GM21526 (cell line): ENCODE results near the gene MINDY2.
"Not testable (repeated sequence)": the region's sequence is repeated elsewhere in the genome, so short reads cannot be mapped to it uniquely, and the experiment has no call there.

Source experiments
- ATAC-seq: cut with Tn5 transposase; IDR thresholded peaks from one replicate; pipeline ENCODE4 v1.9.1; 2021; ENCODE audit warnings: moderate library complexity; ENCODE audit not compliant: unreplicated experiment, low FRiP score

Gene MINDY2

DNA sequence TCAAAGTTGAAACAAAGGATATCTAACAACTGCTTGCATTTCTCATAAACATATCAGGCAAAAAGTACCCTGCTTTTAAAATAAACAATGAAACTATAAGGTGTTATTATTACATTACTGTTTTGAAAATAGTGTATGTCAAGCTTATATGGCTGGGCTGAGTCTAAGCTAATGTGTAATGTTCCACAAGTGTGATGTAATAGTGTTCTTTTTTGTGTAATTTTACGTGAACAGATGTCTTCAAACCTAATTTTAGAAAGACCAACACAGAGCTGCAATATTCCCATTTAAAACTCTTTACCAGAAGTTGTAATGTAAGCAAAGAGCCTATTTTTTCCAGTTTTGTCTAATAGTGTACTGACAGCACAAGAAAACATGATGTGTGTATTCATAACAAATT is 34.0 kb downstream of the MINDY2 start:
- no peak for ATAC-seq

DNA sequence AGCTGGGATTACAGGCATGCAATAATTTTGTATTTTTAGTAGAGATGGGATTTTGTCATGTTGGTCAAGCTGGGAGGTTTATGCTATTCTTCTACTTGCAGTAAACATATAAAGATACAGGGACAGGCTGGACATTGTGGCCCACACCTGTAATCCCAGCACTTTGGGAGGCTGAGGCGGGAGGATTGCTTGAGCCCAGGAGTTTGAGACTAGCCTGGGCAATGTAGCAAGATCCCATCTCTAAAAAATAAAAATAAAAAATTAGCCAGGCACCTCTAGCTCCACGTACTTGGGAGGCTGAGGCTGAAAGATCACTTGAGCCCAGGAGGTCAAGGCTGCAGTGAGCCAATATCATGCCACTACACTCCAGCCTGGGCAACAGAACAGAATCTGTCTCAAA is 52.2 kb downstream of the MINDY2 start:
- not testable (repeated sequence) for ATAC-seq

DNA sequence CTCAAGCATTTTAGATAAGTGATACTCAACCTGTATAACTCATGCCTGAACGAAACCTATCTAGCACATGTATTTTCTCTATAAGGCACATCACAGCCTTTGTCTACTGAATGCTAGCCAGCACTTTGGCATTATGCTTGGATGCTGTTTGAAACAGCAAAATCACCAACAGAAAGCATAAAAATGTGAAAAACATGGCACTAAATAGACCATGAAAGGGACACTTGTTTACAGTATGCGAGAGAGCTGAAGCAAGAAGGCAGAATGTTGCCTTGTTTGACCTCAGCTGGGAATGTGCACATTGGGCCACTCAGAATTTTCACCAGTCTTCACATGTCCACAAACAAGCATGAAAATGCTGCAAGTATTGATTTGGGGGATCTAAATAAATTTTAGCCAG is 59.5 kb downstream of the MINDY2 start:
- ATAC-seq = no peak

DNA sequence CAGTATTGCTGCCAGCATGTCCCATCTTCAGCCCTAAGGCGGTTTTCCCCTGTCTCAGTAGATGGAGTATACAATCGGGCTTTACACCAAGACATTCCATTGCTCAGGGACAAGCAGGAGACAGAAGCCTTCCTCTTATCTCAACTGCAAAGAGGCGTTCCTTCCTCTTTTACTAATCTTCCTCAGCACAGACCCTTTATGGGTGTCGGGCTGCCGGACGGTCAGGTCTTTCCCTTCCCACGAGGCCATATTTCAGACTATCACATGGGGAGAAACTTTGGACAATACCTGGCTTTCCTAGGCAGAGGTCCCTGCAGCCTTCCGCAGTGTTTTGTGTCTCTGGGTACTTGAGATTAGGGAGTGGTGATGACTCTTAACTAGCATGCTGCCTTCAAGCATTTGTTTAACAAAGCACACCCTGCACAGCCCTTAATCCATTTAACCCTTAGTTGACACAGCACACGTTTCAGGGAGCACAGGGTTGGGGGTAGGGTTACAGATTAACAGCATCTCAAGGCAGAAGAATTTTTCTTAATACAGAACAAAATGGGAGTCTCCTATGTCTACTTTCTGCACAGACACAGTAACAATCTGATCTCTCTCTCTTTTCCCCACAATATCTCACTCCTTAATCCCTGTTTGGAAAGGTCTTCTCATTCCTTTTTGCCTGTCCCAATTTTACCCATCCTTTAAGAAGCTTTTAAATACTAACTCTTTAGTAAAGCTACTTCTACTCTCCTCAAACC is 62.8 kb downstream of the MINDY2 start:
- ATAC-seq = not testable (repeated sequence)

DNA sequence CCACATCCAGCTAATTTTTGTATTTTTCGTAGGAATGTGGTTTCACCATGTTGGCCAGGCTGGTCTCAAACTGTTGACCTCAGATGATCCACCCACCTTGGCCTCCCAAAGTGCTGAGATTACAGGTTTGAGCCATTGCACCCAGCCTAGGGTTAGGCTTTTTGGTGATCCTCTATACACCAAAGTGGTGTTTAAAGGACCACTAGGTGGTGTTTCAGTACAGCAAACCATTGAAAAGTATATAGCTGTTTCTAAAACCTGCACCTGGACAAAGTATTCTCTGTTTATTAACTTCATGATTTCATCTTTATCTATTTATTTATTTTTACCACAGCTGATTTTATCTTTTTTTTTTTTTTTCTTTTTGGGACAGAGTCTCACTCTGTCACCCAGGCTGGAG is 68.4 kb downstream of the MINDY2 start:
- ATAC-seq = no peak

DNA sequence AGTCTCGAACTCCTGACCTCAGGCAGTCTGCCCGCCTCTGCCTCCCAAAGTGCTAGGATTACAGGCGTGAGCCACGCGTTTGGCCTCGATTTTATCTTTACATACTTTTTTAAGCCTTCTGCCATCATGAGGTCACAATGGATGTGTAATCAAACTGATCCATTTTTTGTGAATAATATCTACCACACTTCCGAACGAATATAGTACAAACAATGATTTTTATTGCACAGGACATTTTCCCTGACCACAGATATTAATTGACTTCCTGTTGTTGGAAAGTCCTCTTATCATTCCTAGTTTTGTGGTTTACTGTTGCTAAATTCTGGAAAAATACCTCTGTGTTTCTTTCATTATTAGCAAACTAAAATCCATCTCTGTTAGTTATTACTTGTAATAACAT is 68.9 kb downstream of the MINDY2 start:
- ATAC-seq = no peak

DNA sequence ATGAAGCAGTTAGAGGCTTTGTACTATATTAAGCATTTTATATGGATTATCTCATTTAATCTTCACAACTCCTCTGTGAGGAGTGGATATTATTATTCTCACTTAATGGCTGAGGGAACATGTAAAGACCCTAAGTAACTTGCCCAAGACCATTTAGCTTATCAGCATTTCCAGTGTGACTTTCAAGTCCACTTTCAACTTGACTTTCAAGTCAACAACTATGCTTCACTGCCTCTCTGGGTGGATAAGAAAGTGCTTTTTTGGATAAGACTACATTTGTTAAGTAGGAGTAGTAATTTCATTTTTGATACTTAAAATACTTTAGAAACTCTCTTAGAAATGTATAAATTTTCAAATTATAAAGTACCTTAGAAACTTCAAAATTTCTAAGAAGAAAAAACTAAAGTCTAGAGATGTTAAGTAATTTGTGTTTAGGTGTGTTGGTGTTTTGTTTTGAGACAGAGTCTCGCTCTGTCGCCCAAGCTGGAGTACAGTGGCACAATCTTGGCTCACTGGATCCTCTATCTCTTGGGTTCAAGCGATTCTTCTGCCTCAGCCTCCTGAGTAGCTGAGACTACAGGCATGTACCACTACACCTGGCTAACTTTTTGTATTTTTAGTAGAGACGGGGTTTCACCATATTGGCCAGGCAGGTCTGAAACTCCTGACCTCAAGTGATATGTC is 71.8 kb downstream of the MINDY2 start:
- ATAC-seq = no peak

DNA sequence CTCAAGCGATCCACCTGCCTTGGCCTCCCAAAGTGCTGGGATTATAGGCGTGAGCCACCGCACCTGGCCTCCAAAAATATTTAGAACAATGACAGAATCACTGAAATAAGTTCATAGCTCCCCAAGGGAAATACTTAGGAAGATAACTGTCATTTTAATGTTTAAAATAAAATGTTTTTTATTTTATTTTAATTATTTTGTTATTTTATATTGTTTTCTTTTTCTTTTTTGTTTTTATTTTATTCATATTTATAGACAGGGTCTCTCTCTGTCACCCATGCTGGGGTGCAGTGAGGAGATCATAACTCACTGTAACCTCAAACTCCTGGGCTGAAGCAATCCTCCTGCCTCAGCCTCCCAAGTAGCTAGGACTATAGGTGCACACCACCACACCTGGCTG is 80.1 kb downstream of the MINDY2 start:
- ATAC-seq = not testable (repeated sequence)

DNA sequence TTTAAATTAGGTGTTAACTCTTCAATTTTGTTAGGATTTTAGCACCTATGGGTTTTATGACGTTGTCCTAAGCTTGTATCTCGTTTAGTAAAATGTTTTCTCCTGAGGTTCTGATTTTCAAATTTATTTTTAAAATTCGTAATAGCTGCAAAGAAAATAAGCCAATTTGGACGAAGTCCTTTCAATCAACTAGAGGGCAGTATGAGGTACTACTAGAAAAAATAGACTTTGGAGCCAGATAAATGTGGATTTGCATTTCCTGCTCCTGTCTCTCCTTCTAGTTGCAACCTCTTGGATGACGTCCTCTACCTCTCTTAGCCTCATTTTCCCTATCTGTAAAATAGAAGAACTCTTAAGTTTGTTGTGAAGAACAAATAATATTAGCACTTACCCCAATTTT is 81.2 kb downstream of the MINDY2 start:
- no peak for ATAC-seq

DNA sequence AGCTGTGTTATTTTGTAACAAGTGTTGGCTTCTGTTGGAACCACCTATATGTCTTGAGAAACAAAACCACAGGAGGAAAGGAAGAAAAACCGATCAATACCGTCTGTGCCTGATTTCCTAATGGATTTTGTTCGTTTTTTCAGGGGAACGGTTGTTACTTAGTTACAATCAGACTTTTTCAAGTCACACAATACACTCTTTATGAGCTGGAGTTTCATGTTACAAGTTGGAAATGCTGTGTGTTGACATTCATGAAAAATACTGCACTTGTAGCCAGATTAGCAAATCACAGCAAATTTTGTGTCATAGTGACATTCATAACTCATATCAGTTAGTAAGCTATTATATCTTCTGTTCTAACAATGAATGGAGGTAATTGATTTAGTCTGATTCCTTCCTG is 83.5 kb downstream of the MINDY2 start:
- ATAC-seq = no peak

DNA sequence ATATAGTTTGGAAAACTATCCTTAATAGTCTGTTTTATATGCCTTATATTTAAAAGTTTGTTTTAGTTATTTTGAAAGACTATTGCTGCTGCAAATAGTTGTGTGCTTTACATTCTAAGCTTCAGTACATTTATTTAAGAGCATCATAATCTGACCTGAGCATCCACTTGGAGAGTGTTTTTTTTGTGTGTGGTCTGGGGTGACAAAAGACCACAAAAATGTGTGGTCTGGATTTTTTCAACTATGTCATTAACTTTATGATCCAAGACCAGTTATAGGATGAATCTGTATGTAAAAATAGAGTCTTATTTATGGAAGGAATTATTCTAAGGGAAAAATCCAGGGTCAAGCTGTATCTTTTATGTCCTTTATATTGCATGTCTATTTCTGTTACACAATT is 85.0 kb downstream of the MINDY2 start:
- no peak for ATAC-seq

DNA sequence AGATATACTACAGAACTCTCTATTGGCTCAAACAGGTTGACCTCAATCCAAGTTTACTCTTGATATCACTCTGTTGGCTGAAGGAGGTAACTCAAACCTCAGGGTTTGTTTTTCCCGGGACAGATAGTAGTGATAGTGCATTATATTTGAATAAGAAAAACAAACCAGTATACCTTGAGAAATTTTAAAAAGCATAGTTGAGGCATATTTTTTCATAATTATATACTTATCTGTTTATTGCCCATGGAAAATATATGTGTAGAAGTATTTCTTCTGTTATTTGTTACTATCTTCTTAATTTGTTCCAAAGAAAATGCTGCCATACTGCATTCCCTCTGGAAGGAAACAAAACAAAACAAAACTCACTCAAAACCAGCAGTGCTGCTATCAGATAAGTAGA is 85.5 kb downstream of the MINDY2 start:
- not testable (repeated sequence) for ATAC-seq

DNA sequence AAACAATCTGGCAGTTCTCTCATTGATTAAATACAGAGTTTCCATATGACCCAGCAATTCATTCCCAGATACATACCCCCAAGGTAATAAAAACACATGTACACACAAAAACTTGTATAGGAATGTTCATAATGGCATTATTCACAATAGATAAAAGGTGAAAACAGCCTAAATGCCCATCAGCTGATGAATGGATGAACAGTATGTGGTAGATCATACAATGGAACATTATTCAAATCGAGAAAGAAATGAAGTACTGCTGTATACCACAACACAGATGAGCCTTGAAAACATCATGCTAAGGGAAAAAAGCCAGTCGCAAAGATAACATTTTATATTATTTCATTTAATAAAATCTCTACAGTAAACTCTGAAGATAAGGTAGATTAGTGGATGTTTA is 91.2 kb downstream of the MINDY2 start:
- no peak for ATAC-seq

DNA sequence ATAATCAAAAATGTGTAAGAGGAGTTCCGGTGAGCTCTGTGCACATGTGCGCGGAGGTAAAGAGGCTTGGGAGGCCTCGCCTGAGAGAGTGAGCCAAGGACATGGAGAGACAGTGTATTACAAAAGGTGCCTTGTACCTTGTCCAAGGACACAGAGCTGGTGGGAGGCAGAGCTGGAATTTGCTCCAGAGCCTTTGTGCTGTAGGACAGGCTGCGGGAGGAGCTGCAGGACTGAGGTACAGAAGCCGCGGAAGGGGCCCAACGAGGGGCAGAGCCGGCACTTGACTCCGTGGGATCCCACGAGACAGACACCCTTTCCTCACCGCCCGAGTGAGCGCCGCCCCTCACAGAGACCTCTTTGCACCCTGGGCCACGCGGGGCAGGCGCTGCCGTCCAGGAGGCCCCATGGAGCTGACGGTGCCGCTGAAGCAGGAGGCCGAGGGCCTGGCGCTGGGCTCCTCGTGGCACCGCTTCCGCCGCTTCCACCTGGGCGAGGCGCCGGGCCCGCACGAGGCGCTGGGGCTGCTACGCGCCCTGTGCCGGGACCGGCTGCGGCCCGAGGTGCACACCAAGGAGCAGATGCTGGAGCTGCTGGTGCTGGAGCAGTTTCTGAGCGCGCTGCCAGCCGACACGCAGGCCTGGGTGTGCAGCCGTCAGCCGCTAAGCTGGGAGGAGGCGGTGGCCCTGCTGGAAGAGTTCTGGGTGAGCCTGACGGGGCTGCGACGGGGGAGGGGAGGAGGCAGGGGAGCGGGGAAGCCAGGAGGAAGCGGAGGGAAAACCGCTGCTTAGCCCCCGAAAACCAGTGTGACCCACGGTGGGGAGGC is 93.7 kb downstream of the MINDY2 start:
- ATAC-seq = no peak

DNA sequence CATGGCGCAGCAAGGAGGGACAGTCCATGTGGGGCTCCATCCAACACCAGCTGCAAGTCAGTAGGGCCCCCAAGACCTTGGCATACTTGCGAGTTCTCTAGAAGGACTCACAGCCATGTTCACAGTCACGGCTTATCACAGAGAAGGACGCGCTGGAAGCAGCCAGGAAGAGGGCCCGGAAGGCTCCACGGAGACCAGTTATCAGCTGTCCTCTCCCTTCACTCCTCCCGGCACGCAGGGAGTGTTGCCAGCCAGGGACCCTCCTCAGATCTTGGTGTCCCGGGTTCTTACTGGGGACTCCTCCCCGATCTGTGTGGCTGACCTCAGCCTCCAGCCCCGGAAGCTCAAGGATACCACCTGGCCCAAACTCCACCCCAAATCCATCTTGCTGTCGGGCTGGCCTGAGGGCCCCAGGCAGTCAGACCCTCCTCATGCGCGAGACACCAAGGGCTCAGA is 94.4 kb downstream of the MINDY2 start:
- ATAC-seq = no peak

DNA sequence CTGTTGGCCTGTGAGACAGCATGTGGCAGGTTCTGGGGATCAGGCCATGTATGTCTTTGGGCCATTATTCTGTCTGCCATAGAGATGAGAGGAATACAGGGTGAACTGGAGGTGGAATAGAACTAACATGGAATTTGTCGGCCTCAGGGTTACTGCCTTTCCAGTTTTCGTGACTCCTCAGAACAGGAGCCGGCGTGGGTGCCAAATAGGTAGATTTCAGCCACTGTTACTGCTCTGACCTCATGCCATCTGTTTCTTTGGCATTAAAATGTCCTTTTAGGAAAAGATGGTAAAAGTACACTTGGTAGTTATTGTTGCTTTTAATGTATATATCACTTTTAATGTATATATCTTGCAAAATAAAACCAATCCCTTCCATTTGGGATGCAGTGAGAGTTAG is 96.8 kb downstream of the MINDY2 start:
- ATAC-seq = no peak

DNA sequence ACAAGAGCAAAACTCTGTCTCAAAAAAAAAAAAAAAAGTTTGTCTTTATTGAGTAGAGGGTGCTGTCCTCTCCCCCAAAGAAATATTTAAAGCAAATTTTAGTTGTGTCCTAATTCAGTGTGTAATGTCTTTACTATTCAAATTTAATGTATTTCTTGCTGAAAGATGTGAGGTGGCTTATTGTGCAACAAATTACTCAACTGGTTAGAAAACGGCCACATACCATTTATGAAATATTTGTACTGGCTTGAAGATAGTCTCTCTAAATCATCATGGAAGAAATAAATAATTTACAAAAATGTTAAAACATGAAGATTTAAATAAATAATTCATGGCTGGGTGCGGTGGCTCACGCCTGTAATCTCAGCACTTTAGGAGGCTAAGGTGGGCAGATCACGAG is 99.3 kb downstream of the MINDY2 start:
- no peak for ATAC-seq

DNA sequence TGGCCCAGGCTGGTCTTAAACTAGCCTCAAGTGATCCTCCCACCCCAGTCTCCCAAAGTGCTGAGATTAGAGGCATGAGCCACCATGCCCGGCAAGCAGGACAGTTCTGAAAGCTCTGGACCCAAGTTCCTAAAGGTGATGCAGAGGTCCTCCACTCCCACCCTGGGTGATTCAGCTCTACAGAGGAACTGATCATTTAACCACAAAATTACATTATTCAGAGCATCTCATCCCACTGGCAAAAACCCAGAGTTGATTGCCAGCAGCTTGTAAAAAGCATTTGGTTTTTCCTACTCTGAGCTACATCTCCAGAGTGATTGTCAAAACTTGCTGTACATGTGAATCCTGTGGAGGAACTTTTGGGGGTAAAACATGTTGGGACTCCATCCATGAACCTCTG is 102.2 kb downstream of the MINDY2 start:
- no peak for ATAC-seq

DNA sequence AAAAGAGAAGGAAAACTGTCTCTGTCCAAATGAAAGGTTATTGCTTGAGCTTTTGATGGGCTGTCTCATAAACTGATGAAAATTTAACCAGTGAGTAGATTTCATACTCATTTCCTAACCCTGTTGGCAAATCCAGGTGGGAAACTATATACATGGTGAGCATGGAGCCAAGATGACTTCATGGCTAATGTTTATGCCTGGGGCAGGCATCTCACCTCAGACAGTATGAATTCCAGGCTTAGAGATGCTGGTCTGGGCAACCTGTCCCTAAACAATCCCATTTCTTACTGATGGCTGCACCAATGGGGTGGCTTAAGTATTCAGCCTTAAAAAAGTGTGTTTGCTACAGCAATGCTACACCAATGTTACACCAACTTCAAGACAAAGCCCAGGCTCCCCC is 104.2 kb downstream of the MINDY2 start:
- no peak for ATAC-seq

DNA sequence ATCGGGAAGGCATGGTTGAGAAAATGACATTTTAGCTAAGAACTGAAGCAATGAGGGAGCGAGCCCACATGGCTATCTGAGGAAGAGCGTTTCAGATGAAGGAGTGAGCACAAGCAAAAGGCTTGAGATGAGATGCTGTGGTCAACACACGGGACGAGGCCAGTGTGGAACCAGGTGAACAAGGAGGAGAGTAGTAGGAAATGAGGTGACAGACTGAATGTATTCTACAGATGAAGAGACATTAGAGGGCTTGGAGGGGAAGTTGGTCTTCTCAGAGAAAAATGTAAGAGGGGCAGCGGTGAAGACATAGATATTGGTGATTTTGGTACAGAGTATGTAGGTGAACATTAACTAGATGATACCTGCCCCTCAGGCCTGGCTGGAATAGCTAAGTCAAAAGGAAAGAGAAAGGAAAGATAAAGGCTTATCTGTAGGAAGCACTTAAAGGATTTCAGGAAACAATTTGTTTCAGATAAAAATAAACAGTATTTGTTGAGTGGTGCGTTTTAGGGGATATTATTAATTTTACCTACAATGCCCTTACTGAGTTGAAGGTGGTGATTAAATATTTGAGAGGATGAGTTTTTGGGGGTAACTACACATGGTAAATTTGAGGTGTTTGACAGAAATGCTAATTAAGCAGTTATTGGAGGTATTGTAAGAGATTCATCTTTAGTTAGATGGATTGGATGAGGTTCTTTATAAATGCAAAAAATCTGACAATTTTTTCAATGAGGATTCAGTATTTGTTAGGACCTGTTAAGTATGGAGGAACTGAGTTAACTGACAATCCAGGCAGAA is 105.4 kb downstream of the MINDY2 start:
- no peak for ATAC-seq
